ENCODE measurements around the gene PREP.

PREP gene

DNA sequence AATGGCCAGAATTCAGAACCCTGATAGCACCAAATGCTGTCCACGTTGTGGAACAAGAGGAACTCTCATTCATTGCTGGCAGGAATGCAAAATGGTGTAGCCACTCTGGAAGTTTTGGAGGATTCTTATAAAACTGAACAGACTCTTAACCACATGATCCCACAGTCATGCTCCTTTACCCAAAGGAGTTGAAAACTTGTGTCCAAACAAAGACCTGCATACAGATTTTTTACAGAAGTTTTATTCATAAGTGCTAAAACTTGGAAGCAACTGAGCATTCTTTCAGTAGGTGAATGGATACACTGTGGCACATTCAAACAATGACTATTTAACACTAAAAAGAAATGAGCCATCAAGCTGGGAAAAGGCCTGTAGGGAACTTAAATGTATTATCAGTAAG, 32.5 kb downstream of the PREP start:
- H3K36me3 ChIP-seq: peaks cover 42% of the 10 kb centered on the region

GRCh38 chr6:105369145-105369544, 33.7 kb downstream of the PREP start:
- H3K4me1 ChIP-seq (ENCODE audit: control insufficient read depth in 1 of 2, insufficient read depth in 1 of 2, low read depth in 1 of 2, low read length in 1 of 2): no peaks in the 10 kb centered on the region
- no peak overlapping the region for H3K4me3 ChIP-seq (ENCODE audit: low read depth in 1 of 2, low read length in 1 of 2)
- H3K27ac ChIP-seq: no peak overlapping the region
- TF ChIP-seq CTCF (IDR thresholded peaks at IDR 0.05): no peak
- no peaks in the 10 kb centered on the region for H3K9me3 ChIP-seq
- H3K27me3 ChIP-seq: no peaks in the 10 kb centered on the region
- peaks cover 37% of the 10 kb centered on the region for H3K36me3 ChIP-seq

More for the DNA sequence above, 32.5 kb downstream of the PREP start:
- Histone ChIP-seq H3K4me3 (ENCODE audit: low read depth in 1 of 2, low read length in 1 of 2) (no peak overlapping the region), H3K9me3 (no peaks in the 10 kb centered on the region), H3K27me3 (no peaks in the 10 kb centered on the region), H3K4me1 (ENCODE audit: control insufficient read depth in 1 of 2, insufficient read depth in 1 of 2, low read depth in 1 of 2, low read length in 1 of 2) (no peaks in the 10 kb centered on the region), H3K27ac (no peak overlapping the region)
- TF ChIP-seq CTCF (IDR thresholded peaks at IDR 0.05): no peak

DNA sequence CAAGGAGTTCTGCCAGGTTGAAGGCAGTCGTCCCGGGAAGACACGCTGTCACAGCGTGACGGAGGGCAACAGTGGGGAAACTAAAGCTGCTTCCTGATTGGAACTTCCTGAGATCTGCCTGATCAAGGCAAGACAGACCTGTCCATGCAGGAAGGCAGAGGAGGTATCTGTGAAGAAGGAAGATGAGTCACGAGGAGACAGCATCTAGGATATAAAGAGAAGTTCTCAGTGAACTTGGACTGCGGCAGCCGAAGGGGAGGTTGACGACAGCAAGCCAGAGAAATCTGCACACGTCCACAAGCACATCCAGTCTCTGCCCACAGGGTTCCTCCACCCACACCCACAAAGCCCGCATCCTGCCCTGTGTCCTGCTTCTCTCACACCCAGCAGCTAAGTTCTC, 38.6 kb downstream of the PREP start:
- no peak overlapping the region for H3K27ac ChIP-seq
- no peaks in the 10 kb centered on the region for H3K9me3 ChIP-seq
- no peak overlapping the region for H3K4me3 ChIP-seq (ENCODE audit: low read depth in 1 of 2, low read length in 1 of 2)
- H3K27me3 ChIP-seq: no peaks in the 10 kb centered on the region
- H3K4me1 ChIP-seq (ENCODE audit: control insufficient read depth in 1 of 2, insufficient read depth in 1 of 2, low read depth in 1 of 2, low read length in 1 of 2): no peaks in the 10 kb centered on the region
- peaks cover 19% of the 10 kb centered on the region for H3K36me3 ChIP-seq
- TF ChIP-seq CTCF (IDR thresholded peaks at IDR 0.05): no peak

GRCh38 chr6:105363100-105363754, 39.7 kb downstream of the PREP start:
- Histone ChIP-seq H3K9me3 (no peaks in the 10 kb centered on the region), H3K36me3 (peaks cover 19% of the 10 kb centered on the region), H3K4me3 (ENCODE audit: low read depth in 1 of 2, low read length in 1 of 2) (no peak overlapping the region), H3K27ac (no peak overlapping the region), H3K4me1 (ENCODE audit: control insufficient read depth in 1 of 2, insufficient read depth in 1 of 2, low read depth in 1 of 2, low read length in 1 of 2) (no peaks in the 10 kb centered on the region), H3K27me3 (no peaks in the 10 kb centered on the region)
- TF ChIP-seq CTCF (IDR thresholded peaks at IDR 0.05): no peak

- no peak overlapping the region for H3K27ac ChIP-seq
- TF ChIP-seq CTCF (IDR thresholded peaks at IDR 0.05): no peak
Observed at GRCh38 chr6:105359419-105360370, 43.2 kb downstream of the PREP start.

More at GRCh38 chr6:105359419-105360370, 43.2 kb downstream of the PREP start:
- peaks cover 7% of the 10 kb centered on the region for H3K36me3 ChIP-seq
- H3K9me3 ChIP-seq: no peaks in the 10 kb centered on the region
- no peaks in the 10 kb centered on the region for H3K27me3 ChIP-seq
- H3K4me3 ChIP-seq (ENCODE audit: low read depth in 1 of 2, low read length in 1 of 2): no peak overlapping the region
- no peaks in the 10 kb centered on the region for H3K4me1 ChIP-seq (ENCODE audit: control insufficient read depth in 1 of 2, insufficient read depth in 1 of 2, low read depth in 1 of 2, low read length in 1 of 2)

All from neutrophil (primary cell).